Putamen (tissue), 1 donor: ENCODE measurements around the gene GHR.
"Not testable (repeated sequence)": the region's sequence is repeated elsewhere in the genome, so short reads cannot be mapped to it uniquely, and the experiment has no call there.

ENCODE experiments used
- DNase-seq: peaks from one replicate; pipeline ENCODE4 v3.0.0-alpha.2; 2016; ENCODE audit warnings: low spot score

Gene GHR

GRCh38 chr5:42645138-42645537, 221.9 kb downstream of the GHR start:
- no peak for DNase-seq

DNA sequence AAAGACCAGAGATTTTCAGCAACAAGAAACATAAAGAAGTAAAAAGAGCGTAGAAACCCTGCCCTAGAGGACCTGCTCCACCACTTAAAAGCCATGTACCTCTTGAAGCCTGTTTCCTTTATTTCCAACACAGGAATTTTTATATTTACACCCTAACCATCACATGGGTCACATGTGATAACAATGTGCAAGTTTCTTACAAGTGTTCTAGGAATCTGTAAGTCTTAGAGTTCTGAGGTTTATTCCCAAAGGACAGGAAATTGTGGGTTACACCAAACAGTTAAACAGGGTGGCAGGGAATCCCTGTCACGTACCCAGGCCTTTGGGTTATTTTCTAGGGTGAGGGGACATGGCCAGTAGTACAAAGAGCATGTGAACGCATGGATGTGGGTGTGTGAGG, 224.8 kb downstream of the GHR start:
- DNase-seq = no peak

- no peak for DNase-seq
Measured at GRCh38 chr5:42648915-42649314, 225.7 kb downstream of the GHR start.

DNA sequence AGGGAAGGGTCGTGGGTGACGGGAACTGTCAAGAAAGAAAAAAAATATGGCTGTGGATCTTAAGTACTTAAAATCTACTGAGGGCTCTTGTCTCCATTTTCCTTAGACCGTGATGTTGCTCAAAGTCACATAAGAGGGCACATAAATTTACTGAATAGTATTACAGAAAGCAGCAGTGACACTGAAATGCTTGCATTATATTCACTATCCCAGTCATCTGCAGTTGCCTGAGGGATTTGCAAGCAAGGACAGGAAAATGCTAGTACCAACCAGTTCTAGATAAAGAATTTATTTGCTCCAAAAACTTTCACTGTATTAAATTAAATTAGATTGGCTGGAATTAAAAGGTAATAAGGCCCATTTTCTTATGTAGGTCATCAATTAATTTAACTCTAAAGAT, 226.8 kb downstream of the GHR start:
- DNase-seq = no peak

DNA sequence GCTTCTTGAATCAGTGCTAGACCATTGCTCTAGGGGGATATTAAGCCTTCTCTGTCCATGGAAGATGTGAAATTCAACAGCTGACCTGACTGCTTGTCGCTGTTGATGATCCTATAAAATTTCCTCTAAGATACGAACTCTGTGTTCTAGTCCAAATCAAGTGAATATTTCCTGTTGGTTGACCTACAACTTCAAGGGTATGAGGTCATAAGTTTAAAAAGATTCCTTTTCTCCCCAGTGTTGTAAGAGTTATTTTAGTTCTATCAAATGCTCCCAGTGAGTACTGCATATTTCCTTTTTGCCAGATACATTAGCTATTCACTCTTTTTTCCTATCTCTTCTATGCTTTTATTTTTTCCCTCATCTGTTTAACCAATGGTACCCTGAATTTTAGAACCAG, 230.5 kb downstream of the GHR start:
- no peak for DNase-seq

DNA sequence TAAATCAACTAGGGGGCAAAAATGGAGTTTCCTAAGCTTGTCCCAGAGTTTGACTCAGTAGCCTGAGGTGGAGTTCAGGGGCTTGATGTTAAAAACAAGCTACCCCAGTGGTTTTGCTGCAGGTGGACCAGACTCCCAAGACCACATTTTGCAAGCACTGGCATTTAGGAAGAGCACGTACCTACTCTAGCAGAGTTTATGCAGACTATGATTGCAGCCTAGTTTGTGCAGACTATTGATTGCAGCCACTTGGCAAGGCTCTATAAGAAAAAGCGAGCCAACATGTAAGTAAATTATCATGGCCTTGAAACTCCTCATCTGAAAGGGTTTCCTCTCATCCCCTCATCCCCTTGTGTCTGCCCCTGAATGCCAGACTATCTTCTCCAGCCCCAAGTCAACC, 231.4 kb downstream of the GHR start:
- no peak for DNase-seq

DNA sequence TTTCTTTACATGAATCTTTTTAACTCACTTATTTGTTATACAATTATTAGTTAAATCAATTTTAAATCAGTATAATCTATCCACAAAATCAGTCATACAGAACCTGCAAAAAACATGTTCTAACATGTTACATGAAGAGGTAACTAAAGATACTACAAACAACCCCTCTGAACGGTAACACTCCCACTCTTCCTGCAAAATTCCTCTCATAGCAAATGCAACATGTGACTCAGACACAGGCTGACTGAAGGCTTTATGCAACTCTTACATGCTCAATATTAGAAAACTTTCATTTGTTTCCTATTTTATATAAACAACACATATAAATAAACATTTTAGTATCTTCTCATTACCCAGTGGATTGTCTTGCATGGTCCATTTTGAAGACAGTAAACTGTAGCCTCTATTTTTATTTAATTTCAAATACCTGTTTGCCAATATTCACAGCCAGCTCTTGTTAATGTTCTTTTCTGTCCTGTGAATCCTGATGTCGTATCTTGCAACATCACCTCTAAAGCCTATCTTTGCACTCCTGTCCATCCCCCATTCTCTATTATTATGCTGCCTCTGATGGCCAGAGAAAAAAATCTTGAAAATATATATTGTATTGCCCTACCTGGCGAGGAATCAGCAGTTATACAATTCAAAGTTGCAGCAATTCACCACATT, 232.9 kb downstream of the GHR start:
- no peak for DNase-seq

- no peak for DNase-seq
Measured at GRCh38 chr5:42656651-42657015, 233.4 kb downstream of the GHR start.

DNA sequence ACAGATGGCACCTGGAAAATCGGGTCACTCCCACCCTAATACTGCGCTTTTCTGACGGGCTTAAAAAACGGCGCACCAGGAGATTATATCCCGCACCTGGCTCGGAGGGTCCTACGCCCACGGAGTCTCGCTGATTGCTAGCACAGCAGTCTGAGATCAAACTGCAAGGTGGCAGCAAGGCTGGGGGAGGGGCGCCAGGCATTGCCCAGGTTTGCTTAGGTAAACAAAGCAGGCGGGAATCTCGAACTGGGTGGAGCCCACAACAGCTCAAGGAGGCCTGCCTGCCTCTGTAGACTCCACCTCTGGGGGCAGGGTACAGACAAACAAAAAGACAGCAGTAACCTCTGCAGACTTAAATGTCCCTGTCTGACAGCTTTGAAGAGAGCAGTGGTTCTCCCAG, 236.6 kb downstream of the GHR start:
- not testable (repeated sequence) for DNase-seq

DNA sequence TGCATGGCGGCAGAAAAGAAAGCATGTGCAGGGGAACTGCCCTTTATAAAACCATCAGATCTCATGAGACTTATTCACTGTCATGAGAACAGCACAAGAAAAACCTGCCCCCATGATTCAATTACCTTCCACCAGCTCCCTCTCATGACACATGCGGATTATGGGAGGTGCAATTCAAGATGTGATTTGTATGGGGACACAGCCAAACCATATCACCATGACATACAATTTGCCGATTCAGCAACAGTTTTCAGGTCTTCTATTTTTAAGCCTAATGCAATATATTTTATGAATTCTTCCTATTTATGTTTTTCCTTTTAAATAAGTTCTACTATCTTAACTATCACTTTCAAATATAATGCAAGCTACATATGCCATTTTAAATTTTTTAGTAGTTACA, 242.6 kb downstream of the GHR start:
- no peak for DNase-seq

GRCh38 chr5:42666869-42667268, 243.6 kb downstream of the GHR start:
- DNase-seq = no peak

DNA sequence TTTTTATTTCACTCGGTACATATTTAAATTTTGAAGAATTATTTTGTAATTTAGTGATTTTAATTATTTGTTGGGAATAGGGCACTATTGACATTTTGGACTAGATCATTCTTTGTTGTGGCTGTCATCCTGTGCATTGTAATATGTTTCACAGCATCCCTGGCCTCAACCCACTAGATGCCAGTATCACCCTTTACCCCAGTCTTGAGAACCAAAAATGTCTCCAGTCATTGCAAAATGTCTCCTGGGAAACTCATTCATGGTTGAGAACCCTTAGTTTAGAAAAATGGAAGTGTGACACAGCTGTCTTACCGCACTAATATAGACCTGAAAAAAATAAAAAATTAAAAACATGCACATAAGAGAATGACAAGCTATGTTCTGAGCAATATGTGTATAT, 245.0 kb downstream of the GHR start:
- no peak for DNase-seq

DNA sequence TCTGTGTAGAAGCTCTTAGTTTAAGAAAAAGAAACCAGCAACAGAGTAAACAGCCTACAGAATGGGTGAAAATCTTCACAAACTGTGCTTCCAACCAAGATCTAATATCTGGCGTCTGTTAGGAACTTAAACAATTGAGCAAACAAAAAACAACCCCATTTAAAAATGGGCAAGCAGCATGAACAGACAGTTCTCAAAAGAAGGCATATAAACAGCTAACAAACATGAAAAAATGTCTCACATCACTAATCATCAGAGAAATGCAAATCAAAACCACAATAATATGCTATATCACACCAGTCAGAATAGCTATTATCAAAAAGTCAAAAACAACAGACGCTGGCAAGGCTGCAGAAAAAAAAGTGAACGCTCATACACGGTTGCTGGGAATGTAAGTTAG, 249.7 kb downstream of the GHR start:
- DNase-seq = no peak

- DNase-seq = no peak
Measured at GRCh38 chr5:42675602-42676001, 252.4 kb downstream of the GHR start.

DNA sequence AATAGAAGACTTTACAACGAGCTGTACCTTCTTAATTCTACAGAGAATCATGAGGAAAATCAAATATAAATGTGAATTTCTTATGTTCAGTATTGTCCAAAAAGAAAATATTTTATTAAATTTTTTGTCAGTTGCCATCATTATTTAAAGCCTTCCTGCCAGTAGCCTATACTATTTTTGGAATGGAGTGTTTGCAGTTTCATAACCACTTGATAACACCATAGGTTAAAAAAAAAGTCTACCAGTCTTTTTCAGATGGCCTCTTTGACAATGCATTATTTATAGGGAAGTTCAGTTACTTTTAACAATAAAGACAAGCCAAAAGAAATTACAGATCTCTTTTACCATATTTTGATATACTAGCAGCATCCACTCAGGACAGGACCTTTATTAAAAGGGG, 253.1 kb downstream of the GHR start:
- no peak for DNase-seq

DNA sequence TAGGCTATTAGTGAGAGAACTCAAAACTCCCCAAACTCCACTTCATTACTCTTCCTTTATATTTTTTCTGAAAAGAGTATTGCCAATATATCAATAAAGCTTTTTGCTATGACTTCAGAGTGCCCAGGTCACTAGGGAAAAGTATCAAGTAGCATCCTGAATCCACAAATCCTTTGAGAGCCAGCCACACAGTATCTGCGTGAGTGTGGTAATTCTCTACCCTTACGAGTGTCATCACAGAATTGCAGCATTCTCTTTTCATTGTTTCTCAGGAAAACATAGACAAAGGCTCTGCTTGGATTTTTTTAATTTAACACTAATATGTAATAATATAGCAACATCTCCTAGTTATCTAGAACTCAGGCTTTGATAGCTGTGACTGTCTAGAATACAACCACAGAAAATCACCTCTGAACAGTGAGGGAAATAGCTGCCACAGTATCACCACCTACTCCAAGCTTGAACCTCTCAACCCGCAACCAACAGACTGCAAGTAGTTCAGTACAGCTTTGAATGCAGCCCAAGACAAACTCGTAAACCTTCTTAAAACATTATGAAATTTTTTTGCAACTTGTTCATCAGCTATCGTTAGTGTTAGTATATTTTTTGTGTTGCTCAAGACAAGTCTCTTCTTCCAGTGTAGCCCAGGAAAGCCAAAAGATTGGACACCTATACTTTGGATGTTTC, 254.1 kb downstream of the GHR start:
- DNase-seq = no peak

- no peak for DNase-seq
Measured at GRCh38 chr5:42680046-42680445, 256.8 kb downstream of the GHR start.

GRCh38 chr5:42685078-42685477, 261.8 kb downstream of the GHR start:
- DNase-seq = not testable (repeated sequence)

DNA sequence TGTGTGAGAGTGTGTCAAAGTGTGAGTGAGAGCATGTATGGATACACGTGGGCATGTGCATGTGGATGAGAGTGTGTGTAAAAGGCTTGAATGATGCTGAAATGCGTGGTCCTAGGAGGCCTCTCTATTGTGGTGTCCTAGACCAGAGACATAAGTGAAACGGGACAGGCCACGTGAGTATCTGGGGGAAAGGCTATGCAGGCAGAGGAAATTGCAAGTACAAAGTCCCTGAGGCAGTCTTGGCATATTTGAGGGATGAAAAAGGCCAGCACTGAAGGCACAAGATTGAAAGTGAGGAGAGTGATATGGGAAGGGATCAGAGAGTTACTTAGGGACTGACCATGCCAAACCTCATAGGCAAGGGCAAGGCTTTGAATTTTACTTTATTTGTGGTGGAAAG, 266.2 kb downstream of the GHR start:
- no peak for DNase-seq

- DNase-seq = no peak
Measured at GRCh38 chr5:42691413-42691937, 268.2 kb downstream of the GHR start.

DNA sequence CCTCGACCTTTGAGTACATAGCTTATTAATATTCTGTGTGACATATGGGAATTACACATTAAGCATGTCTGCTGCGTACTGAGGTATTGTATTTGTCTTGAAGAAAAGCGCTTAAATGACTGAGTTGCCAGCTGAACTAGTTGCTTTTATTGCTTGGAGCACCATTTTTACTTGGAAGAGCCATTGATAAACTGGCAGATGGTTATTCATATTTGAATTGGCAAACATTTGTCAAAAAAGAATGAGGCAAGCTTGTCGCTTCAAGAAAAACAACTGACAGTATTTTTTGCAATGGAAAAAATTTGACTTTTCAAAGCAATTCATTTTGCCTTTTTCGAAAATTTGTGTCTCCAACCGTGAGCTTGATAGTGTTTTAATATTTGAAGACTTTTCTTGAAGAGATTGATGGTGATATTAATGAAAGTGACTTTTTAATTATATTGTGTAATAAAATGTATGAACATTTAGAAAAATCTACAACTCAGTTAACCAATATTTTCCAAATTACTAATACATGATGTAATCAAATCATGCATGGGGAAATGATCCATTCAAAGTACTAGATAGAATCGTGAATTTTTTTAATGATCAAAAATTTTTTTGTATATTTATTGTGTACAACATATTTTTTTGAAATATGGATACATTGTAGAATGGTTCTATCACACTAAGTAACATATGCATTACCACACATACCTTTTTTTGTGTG, 278.3 kb downstream of the GHR start:
- no peak for DNase-seq

DNA sequence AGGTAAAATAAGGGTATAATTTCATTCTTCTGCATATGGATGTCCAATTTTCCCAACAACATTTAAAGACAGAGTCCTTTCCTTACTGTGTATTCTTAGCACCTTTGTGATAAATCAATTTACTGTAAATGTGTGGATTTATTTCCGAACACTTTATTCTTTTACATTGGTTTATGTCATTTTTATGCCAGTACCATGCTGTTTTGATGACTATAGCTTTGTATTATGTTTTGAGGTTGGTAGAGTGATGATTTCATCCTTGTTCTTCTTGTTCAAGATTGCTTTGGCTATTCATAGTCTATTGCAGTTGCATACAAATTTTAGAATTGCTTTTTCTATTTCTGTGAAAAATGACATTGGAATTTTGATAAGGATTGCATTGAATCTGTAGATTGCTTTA, 280.0 kb downstream of the GHR start:
- no peak for DNase-seq

- DNase-seq = no peak
Measured at GRCh38 chr5:42715785-42716184, 292.5 kb downstream of the GHR start.
